ENCODE results near the gene EMX2.

- TF ChIP-seq CTCF (IDR thresholded peaks at IDR 0.05; ENCODE audit: low read length): no peak
- TF ChIP-seq EZH2 (IDR thresholded peaks at IDR 0.05; ENCODE audit: borderline replicate concordance, low read length): no peak
These were observed 18.4 kb downstream of the EMX2 start for GRCh38 chr10:117560942-117561341.

Data from OCI-LY1 (cell line).